ENCODE results near the gene TCAIM. TPM values are rescaled to one million over a fixed set of nuclear protein-coding genes. Genes with fewer than 3 reads are reported as not detected.
"Not testable (repeated sequence)": the region's sequence is repeated elsewhere in the genome, so short reads cannot be mapped to it uniquely, and the experiment has no call there.

The TCAIM gene
- polyA plus RNA-seq, 4 donors, result 10.5 to 42.1 (median 16.2) TPM

DNA sequence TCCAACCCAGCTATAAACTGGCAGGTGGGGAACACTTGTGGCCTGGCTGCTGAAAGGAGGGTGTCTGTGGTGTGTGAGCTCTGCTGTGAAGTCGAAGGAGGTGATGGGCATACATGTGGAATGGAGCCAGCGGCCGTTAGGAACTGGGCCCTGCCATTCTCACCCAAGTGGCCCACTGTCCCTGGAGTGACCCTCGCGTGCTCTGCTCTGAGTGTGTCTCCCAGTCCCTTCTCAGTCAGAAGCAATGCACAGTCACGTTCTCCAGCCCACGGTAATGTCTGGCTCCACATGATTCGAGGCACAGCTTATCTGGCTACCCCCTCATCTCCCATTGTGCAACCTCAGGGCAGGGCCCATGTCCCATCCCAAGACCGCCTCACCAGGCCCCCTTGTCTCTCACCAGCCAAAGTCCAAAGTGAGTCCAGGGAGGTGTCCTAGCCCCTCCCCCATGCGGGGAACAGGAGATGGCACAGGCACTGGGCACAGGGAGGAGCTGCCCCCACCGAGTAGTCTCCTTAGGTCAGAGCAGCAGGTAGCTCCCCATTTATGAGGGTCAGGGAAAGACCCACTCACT lies 76.0 kb downstream of the TCAIM start:
- H3K36me3 ChIP-seq (ENCODE audit: control insufficient read depth in 3 of 3, insufficient read depth in 2 of 3, low read depth in 1 of 3, low read length in 3 of 3), result peaks cover 0 to 7% (median 0%) of the 10 kb centered on the region in 3 donors
- H3K4me1 ChIP-seq (ENCODE audit: control insufficient read depth in 3 of 3, insufficient read depth in 2 of 3, low read depth in 1 of 3, low read length in 2 of 3), result peaks cover 0 to 20% (median 0%) of the 10 kb centered on the region in 3 donors
- DNase-seq (peak in 1 of 2 donors; percentile 82), FAIRE-seq (no peak)
- H3K27me3 ChIP-seq (ENCODE audit: control insufficient read depth in 3 of 3, insufficient read depth in 3 of 3, low read length in 3 of 3), result no peaks in the 10 kb centered on the region
- WGBS, 3 donors, result 71 to 83% (median 74%) methylated on average over 11 of the region's 11 CpGs
- H3K4me3 ChIP-seq (ENCODE audit: low read depth in 1 of 3, low read length in 3 of 3), result no peak overlapping the region
- no peaks in the 10 kb centered on the region for H3K9me3 ChIP-seq (ENCODE audit: control insufficient read depth in 2 of 2, insufficient read depth in 1 of 2, low read depth in 1 of 2, low read length in 1 of 2)
- H3K27ac ChIP-seq (ENCODE audit: low read depth in 1 of 3, low read length in 2 of 3), result peak overlapping the region in 1 of 3 donors; percentile 46

DNA sequence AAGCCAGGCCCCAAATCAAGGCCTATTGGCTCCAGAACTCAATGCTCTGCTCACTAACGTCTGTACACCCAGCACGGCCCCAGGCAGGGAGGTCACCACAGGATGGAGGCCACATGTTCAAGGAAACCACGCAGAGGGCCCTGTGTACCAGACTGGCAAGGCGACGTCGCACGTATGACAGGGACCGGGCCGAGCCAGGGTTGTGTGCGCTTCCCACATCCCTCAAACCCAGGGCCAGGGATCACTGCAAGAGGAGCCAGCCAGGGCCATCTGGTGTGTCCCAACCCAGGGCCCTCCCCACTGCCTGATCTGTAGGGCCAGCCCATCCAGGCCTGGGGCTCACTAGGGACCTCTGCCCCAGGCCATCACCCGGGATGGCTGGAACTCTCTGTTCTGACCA lies 76.9 kb downstream of the TCAIM start:
- H3K27me3 ChIP-seq (ENCODE audit: control insufficient read depth in 3 of 3, insufficient read depth in 3 of 3, low read length in 3 of 3), result no peaks in the 10 kb centered on the region
- WGBS, 3 donors, result 88 to 93% (median 89%) methylated on average over 11 of the region's 11 CpGs
- H3K4me3 ChIP-seq (ENCODE audit: low read depth in 1 of 3, low read length in 3 of 3), result no peak overlapping the region
- no peaks in the 10 kb centered on the region for H3K36me3 ChIP-seq (ENCODE audit: control insufficient read depth in 3 of 3, insufficient read depth in 2 of 3, low read depth in 1 of 3, low read length in 3 of 3)
- peaks cover 0 to 26% (median 2%) of the 10 kb centered on the region in 3 donors for H3K4me1 ChIP-seq (ENCODE audit: control insufficient read depth in 3 of 3, insufficient read depth in 2 of 3, low read depth in 1 of 3, low read length in 2 of 3)
- no peaks in the 10 kb centered on the region for H3K9me3 ChIP-seq (ENCODE audit: control insufficient read depth in 2 of 2, insufficient read depth in 1 of 2, low read depth in 1 of 2, low read length in 1 of 2)
- FAIRE-seq, result no peak
- no peak for DNase-seq
- no peak overlapping the region for H3K27ac ChIP-seq (ENCODE audit: low read depth in 1 of 3, low read length in 2 of 3)

DNA sequence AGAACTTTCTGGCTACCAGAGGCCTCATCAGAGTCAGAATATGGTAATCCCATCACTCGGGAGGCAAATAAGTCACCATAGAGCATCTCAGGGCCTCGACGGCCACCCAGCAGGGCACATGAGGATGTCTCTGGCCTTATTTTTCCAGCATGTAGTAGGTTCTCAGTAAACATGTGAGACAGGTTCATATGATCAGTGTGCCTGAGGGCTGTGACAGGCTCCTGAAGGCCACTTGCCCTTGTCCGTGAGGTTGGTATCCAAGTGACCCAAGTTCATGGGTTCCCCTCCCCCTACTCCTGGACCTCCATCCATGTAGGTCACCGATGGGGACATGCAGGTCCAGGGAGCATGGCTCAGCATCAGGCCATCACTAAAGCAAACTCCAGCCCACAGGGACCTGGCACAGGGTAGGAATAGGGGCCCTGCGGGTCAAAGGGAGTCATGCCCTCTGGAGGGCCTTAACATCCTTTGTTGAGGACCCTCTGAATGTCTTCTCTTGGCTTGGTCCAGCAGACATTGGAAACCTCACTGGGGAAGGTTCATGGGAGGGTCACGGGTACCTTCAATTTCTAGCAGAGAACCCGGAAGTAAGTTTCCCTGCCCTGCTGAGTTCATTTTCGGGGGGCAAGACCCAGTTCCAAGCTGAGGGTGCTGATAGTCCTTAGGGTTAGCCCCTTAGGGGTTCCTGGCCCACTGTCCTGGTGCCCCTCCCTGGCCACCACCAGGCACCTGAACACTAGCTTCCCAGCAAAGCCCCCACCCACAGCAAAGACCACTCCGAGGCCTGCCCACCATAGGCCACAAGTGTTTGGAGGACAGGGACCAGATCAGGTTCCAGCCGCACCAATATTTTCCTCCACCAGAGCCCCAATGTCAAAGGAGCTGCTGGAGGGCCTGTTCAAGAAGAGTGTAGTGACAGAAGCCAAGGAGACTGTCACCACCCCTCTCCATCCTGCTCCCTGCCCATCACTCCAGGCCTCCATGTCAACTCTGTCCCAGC lies 77.8 kb downstream of the TCAIM start:
- no peak overlapping the region for H3K27ac ChIP-seq (ENCODE audit: low read depth in 1 of 3, low read length in 2 of 3)
- no peaks in the 10 kb centered on the region for H3K27me3 ChIP-seq (ENCODE audit: control insufficient read depth in 3 of 3, insufficient read depth in 3 of 3, low read length in 3 of 3)
- H3K9me3 ChIP-seq (ENCODE audit: control insufficient read depth in 2 of 2, insufficient read depth in 1 of 2, low read depth in 1 of 2, low read length in 1 of 2), result no peaks in the 10 kb centered on the region
- FAIRE-seq (no peak), DNase-seq (no peak)
- H3K4me1 ChIP-seq (ENCODE audit: control insufficient read depth in 3 of 3, insufficient read depth in 2 of 3, low read depth in 1 of 3, low read length in 2 of 3), result peaks cover 0 to 31% (median 2%) of the 10 kb centered on the region in 3 donors
- H3K36me3 ChIP-seq (ENCODE audit: control insufficient read depth in 3 of 3, insufficient read depth in 2 of 3, low read depth in 1 of 3, low read length in 3 of 3), result no peaks in the 10 kb centered on the region
- 88 to 94% (median 92%) methylated on average over 11 of the region's 11 CpGs for WGBS, 3 donors
- H3K4me3 ChIP-seq (ENCODE audit: low read depth in 1 of 3, low read length in 3 of 3), result no peak overlapping the region

DNA sequence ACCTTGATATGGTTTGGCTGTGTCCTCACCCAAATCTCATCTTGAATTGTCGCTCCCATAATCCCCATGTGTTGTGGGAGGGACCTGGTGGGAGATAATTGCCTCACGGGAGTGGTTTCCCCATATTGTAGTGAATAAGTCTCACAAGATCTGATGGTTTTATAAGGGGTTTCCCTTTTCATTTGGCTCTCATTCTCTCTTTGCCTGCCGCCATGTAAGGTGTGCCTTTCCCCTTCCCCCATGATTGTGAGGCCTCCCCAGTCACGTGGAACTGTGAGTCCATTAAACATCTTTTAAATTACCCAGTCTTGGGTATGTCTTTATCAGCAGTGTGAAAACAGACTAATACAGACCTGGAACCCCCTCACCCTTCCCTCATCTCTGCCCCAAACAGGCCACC lies 79.6 kb downstream of the TCAIM start:
- not testable (repeated sequence) for FAIRE-seq; DNase-seq; H3K4me3 ChIP-seq (ENCODE audit: low read depth in 1 of 3, low read length in 3 of 3); H3K9me3 ChIP-seq (ENCODE audit: control insufficient read depth in 2 of 2, insufficient read depth in 1 of 2, low read depth in 1 of 2, low read length in 1 of 2); H3K36me3 ChIP-seq (ENCODE audit: control insufficient read depth in 3 of 3, insufficient read depth in 2 of 3, low read depth in 1 of 3, low read length in 3 of 3); H3K27me3 ChIP-seq (ENCODE audit: control insufficient read depth in 3 of 3, insufficient read depth in 3 of 3, low read length in 3 of 3); H3K27ac ChIP-seq (ENCODE audit: low read depth in 1 of 3, low read length in 2 of 3)
- WGBS, 3 donors, result 83 to 93% (median 89%) methylated on average over 4 of the region's 4 CpGs
- peaks cover 2 to 41% (median 4%) of the 10 kb centered on the region in 3 donors for H3K4me1 ChIP-seq (ENCODE audit: control insufficient read depth in 3 of 3, insufficient read depth in 2 of 3, low read depth in 1 of 3, low read length in 2 of 3)

DNA sequence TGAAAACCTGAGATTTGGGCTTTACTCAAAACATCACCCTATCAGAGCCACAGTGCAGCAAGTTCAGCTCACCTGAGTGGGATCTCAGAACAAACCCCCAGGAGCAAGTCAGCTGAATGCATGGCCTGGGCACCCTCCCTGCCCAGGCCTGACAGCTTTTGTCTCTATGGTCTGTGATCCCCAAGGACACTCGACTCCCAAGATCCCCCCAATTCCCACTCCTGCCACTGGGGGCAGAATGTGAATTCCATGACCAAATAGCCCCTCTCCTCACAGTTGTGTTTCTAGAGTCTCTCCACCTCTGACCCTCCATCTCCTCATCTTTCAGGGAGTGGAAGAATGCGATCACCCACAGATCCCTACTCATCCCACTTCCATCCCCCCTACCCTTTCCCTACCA lies 80.0 kb downstream of the TCAIM start:
- Histone ChIP-seq H3K4me1 (ENCODE audit: control insufficient read depth in 3 of 3, insufficient read depth in 2 of 3, low read depth in 1 of 3, low read length in 2 of 3) (peaks cover 2 to 45% (median 4%) of the 10 kb centered on the region in 3 donors), H3K4me3 (ENCODE audit: low read depth in 1 of 3, low read length in 3 of 3) (no peak overlapping the region), H3K36me3 (ENCODE audit: control insufficient read depth in 3 of 3, insufficient read depth in 2 of 3, low read depth in 1 of 3, low read length in 3 of 3) (no peaks in the 10 kb centered on the region), H3K27ac (ENCODE audit: low read depth in 1 of 3, low read length in 2 of 3) (peak overlapping the region in 1 of 3 donors; percentile 25), H3K9me3 (ENCODE audit: control insufficient read depth in 2 of 2, insufficient read depth in 1 of 2, low read depth in 1 of 2, low read length in 1 of 2) (no peaks in the 10 kb centered on the region), H3K27me3 (ENCODE audit: control insufficient read depth in 3 of 3, insufficient read depth in 3 of 3, low read length in 3 of 3) (no peaks in the 10 kb centered on the region)
- no peak for FAIRE-seq
- no peak for DNase-seq
- 80 to 84% (median 83%) methylated on average over 2 of the region's 2 CpGs for WGBS, 3 donors

DNA sequence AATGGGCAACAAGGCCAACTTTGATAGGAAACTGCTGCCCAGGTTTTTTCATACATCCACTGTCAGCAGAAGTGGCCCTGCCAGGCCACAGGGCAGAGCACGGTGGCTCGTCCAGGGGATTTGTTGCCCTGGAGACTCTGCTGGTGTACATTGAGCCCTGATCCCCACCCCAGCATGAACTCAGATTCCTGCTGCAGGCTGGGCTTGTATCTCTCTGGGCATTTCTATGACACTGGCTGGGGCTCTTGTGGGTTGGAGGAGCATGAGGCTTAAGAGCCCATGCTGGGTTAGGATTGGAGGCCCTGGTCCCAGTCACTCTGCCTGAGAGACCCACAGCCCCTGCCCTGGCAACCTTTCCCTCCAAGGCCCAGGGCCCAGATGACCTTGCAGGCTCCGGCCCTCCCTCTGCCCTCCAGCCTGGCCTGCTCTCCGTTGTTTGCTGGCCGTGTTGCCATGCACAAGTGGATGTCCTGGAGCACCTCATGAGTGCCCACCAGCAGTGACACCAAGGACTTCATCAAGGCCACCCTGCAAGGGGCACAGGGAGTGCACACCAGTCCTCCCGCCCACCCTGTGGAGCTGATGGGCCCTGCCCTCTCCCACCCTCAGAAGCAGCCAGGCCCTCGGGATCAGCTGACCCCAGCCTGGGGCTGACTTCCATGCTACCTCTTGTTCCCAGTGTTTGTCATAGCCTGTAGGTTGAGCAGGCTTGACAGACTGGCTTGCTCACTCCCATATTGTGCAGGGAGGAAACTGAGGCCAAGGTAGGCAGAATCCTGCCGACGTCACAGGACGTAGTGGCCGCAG lies 80.8 kb downstream of the TCAIM start:
- peaks cover 2 to 52% (median 4%) of the 10 kb centered on the region in 3 donors for H3K4me1 ChIP-seq (ENCODE audit: control insufficient read depth in 3 of 3, insufficient read depth in 2 of 3, low read depth in 1 of 3, low read length in 2 of 3)
- WGBS, 3 donors, result 75 to 83% (median 76%) methylated on average over 11 of the region's 11 CpGs
- H3K4me3 ChIP-seq (ENCODE audit: low read depth in 1 of 3, low read length in 3 of 3), result no peak overlapping the region
- H3K36me3 ChIP-seq (ENCODE audit: control insufficient read depth in 3 of 3, insufficient read depth in 2 of 3, low read depth in 1 of 3, low read length in 3 of 3), result no peaks in the 10 kb centered on the region
- peak overlapping the region in 1 of 3 donors; percentile 67 for H3K27ac ChIP-seq (ENCODE audit: low read depth in 1 of 3, low read length in 2 of 3)
- DNase-seq, result peak in 1 of 2 donors; percentile 46
- no peaks in the 10 kb centered on the region for H3K9me3 ChIP-seq (ENCODE audit: control insufficient read depth in 2 of 2, insufficient read depth in 1 of 2, low read depth in 1 of 2, low read length in 1 of 2)
- FAIRE-seq, result no peak
- no peaks in the 10 kb centered on the region for H3K27me3 ChIP-seq (ENCODE audit: control insufficient read depth in 3 of 3, insufficient read depth in 3 of 3, low read length in 3 of 3)

DNA sequence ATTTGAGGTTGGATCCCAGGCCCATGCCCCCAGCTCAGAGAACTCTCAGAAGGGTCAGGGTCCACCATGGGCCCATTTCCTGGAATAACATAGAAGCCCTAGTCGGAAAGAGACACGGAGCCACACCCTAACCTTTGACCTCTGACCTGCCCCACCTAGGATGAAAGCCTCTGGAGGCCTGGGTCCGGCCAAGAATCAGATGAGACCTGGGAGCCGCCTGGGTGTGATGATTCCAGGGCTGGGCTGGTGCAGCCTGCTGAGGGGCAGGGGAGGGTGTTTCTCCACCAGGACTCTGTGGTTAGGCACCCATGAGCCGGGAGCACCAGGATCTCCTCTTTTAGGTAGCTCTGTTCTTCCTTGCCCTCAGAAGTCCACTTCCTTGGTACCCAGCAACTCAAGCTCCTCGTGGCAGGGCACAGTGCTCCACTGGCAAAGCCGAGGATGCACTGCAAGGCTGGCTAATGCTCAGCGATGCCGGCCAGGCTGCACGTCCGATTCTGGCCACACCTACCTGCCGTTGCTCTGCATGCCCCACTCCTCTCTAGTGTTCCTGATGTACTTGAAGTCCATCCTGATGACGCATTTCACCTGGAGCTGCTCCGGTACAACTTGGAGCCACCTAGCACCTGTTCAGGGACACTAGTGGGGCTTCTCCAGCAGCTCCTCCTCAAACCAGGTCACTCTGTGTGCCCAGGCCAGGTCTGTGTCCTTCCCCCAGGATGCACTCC lies 81.5 kb downstream of the TCAIM start:
- WGBS, 3 donors, result 61 to 76% (median 69%) methylated on average over 14 of the region's 14 CpGs
- peak in 1 of 2 donors; percentile 29 for DNase-seq
- peaks cover 2 to 46% (median 4%) of the 10 kb centered on the region in 3 donors for H3K4me1 ChIP-seq (ENCODE audit: control insufficient read depth in 3 of 3, insufficient read depth in 2 of 3, low read depth in 1 of 3, low read length in 2 of 3)
- no peak overlapping the region for H3K4me3 ChIP-seq (ENCODE audit: low read depth in 1 of 3, low read length in 3 of 3)
- no peaks in the 10 kb centered on the region for H3K27me3 ChIP-seq (ENCODE audit: control insufficient read depth in 3 of 3, insufficient read depth in 3 of 3, low read length in 3 of 3)
- FAIRE-seq, result no peak
- H3K27ac ChIP-seq (ENCODE audit: low read depth in 1 of 3, low read length in 2 of 3), result no peak overlapping the region
- no peaks in the 10 kb centered on the region for H3K36me3 ChIP-seq (ENCODE audit: control insufficient read depth in 3 of 3, insufficient read depth in 2 of 3, low read depth in 1 of 3, low read length in 3 of 3)
- H3K9me3 ChIP-seq (ENCODE audit: control insufficient read depth in 2 of 2, insufficient read depth in 1 of 2, low read depth in 1 of 2, low read length in 1 of 2), result no peaks in the 10 kb centered on the region

All from small intestine (tissue), 7 donors.